H54 (cell line): ENCODE measurements around the gene SCD5.

Experiments used
- DNase-seq: peaks from one replicate; pipeline ENCODE4 v3.0.0; 2011; ENCODE audit warnings: low spot score, mixed read lengths; ENCODE audit not compliant: insufficient read length
- FAIRE-seq: peaks from 3 replicates; lab custom pipeline; 2011; peaks lifted over from hg19 to GRCh38; lab: Jason Lieb, UNC
- POLR2A ChIP-seq: IDR thresholded peaks from 2 replicates; pipeline ENCODE4 v1.6.1; 2011; ENCODE audit warnings: low read depth, mild to moderate bottlenecking, low read length

The SCD5 gene

DNA sequence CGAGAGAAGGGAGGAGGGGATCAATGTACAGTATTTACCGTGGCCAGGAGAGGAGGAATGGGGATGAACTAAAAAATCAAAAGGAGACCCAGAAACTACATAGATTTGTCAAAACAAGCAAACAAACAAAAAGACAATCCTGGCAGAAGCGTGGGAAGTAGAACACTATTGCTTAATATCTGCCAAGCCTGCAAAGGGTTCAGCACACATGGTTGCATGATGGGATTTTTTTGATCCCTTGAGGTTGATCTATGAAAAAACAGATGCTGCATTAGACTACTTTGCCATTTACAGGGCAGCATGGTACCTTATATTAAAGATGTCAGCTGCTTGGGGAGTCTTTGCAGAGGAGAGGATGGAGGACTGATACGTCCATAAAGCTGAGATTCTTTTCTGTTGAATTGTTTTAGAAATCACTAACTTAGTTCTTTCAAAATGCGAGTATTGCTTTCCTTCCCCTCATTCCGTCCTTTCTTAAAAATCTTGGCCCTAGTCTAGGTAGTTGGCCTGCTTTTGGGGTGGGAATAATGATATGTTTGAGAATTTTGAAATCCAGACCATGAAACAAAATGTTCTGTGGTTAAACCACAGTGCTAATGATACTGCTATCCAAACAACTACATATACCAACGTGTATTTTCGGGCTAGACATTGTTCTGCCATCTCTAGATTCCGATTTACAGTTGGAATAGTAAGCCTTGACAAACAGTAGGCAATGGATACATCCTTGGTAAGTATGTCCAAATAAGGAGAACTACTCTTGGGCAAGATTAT, 197.2 kb downstream of the SCD5 start:
- no peak for DNase-seq
- no peak for TF ChIP-seq POLR2A
- no peak for FAIRE-seq

DNA sequence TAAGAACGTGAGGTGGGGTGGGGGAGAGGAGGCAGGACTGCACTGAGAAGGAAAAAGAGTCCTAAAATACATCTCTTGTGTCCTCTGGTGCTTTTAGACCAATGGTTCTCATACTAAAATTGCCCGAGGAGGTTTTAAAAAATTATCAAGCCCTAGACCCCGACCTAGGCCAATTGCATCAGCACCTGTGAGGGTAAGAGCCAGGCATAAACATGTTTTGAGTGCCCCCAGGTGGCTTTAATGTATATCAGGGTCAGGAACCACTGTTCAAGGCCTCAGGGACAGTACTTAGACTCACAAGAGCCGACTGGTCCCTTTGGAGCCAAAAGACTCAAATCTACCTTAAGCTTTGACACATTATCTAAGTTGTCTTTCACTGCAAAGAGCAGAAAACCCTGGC, 199.3 kb downstream of the SCD5 start:
- TF ChIP-seq POLR2A = no peak
- DNase-seq (no peak), FAIRE-seq (no peak)

DNA sequence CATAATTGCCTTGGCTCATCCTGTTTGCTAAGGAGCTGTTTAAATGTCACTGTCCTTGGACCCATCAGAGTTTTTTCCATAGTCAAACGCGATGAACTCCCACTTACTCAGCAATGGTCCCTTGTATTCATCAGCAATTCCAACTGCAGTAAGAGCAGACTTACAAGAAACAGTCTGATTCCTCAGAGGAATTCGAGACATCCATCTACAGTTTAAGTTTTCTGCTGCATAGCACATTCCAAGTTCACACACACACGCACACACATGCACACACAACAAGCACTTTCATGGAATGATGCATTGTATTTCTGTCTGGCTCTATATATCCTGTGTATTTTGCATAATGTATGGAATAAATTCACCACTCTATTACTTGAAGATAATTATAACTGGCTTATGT, 204.1 kb downstream of the SCD5 start:
- no peak for DNase-seq
- no peak for TF ChIP-seq POLR2A
- no peak for FAIRE-seq

DNA sequence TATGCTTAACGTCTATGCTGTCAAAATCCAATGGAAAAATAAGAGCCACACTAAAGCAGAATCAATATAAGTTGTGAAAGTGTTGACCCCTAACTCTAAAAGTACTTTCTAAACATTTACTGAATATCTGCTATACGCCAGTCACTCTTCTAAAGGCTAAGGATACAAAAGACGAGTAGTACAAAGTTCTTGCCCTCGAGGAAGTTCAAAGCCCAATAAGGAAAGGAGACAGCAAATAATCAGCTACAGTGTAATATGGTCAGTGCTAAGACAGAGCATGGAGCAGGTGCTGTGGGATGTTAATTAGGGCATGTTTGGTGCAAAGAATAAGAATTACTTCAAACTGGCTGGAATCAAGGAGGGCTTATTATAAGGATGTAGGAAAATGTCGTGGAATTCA, 205.2 kb downstream of the SCD5 start:
- no peak for DNase-seq
- no peak for TF ChIP-seq POLR2A
- no peak for FAIRE-seq

DNA sequence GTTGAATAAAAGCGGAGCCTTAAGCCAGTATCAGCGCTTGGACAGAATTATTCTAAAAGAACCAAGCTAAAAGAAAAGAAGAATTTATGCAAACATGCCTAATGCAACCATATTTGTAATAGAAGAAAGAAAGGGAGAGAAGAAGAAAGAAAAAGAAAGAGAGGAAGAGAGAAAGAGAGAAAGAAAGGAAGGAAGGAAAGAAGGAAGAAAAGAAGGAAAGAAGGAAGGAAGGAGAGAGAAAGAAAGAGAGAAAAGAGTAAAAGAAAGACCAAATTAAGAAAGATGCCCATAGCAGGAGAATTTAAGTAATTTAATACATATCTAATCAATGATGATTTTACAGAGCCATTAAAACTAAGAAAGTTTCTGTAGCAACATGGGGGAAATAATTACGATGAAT, 206.0 kb downstream of the SCD5 start:
- no peak for TF ChIP-seq POLR2A
- FAIRE-seq (no peak), DNase-seq (no peak)

DNA sequence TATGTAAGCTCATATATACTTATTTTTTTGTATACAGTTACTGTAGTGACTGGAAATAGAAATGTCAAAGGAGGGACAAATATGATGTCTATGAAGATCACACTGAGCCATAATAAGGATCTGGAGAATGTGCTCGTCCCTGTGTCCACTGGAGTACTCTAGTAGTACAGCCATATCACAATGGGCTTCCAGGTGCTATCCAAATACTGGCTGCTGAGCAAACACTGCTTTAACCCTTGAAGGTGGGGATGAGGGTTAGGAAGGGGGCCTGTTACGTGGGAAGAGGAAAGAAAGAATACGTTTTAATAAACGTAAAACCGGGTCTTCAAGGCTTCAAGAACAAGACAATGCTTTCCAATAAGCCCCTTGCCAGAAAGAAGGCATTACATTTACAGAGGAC, 207.0 kb downstream of the SCD5 start:
- FAIRE-seq (no peak), DNase-seq (no peak)

DNA sequence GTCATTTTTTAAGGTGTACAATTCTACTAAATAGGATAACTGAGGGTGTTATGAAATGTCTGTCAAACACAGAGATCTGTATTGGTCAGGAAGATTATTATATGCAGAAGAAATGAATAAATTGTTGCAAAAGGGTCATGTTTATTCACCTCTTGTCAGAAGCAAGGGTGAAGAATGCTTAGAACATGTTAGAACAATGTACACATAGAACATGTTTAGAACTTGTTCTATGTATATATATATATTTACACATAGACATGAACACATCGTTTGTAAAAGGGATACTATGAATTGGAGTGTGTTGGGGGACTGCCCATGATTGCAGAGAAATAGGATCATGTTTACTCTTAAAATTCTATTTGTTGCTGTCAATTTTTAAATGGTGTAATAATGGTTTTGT, 208.8 kb downstream of the SCD5 start:
- no peak for DNase-seq
- no peak for TF ChIP-seq POLR2A
- no peak for FAIRE-seq

More for the DNA sequence above, 207.0 kb downstream of the SCD5 start:
- TF ChIP-seq POLR2A = no peak

DNA sequence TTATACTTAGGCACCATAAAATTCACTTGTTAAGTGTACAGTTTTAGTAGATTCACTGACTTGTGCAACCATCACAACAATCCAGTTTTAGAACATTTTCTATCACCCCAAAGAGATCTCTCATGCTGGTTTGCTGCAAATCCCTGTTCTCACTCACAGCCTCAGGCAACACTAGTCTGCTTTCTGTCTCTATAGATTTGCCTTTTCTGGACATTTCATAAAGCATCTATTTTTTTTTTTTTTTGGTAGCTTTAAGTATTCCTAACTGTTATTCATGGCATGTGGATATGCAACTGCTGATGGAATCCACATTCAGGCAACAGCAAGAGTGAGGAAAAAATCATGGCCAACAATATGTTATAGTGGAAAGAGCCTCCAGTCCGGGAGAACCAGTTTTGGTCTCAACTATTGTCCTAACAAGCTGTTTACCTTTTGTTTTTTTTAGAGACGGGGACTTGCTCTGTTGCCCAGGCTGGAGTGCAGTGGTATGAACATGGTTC, 209.8 kb downstream of the SCD5 start:
- TF ChIP-seq POLR2A = no peak
- DNase-seq (no peak), FAIRE-seq (no peak)

DNA sequence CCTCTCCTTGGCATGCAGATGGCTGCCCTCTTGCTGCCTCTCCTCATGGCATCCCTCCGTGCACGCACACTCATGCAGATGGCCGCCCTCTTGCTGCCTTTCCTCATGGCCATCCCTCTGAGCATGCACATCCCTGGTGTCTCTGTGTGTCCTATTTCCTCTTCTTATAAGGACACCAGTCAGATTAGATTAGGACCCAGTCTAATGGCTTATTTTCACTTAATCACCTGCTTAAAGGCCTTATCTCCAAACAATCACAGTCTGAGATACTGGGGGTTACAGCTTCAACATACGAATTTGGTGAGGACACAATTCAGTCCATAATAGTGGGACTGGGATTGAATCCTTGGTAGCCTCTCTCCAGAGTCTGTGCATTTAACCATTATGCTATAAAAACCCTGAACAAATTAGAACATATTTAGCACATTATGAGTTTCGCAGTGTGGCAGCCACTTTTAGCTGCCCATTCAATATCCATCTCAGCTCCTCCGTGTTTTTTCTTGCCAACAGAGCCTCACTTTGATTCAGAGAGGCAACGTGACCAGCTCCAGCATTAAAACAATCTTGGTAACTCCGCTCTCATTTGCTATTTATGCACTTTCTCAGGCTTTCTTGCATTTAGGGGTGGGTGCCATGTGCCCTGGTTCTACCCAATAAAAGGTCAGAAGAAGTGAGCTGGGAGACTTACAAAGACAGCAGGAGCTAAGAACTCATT, 210.6 kb downstream of the SCD5 start:
- no peak for TF ChIP-seq POLR2A
- no peak for DNase-seq
- FAIRE-seq = no peak

DNA sequence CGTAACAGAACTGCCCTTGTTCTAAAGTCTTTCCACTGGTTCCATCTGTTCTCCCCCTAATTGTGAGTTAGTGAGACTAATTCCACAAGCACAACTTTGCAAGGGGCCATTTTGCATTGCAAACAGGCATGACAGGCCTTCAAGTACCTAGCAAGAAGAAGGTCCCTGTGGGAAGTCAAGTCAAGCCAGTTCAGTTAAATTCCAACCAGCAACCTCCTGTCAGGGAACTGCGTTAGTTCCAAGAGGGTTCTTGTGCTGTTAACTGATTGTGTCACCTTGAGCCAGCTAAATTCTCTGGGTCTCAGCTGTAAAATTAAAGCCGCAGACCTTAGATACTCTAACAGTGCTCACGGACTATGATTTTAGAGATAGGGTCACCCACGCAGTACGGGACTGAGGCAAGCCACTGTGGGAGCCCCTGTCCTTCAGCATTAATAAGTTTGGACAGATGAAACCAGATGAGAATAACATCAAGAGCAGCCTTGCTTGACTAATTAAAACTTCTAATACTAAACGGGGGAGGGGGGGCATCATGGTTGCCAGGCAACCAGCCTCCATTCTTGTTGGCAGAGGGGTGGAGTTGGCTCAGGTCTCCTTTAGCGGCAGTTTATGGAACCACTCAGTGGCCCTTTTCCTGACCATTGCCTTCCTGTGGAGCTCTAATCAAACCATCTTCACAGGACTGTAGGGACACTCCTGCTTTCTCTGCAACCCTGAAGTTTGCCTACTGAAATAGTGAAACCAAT, 212.7 kb downstream of the SCD5 start:
- TF ChIP-seq POLR2A = no peak
- DNase-seq = no peak
- FAIRE-seq = no peak

DNA sequence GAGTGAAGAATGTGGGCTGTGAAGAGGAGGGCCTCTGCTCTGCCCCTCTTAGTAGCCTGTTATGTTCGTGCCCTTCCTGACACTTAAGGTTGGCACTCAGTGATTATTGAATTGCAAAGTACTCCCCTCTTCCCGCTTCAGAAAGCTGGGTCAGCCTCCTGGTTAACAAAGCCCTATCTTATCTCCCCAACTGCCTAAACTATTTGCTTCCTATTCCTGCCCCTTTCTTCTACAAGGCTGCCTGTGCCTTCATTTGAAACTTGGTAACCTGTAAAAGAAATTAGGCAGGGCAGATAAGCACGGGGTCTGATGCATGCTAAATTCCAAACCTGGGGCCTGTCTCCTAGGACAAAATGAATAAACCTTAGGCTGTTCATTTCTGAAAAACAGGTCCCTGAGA, 213.7 kb downstream of the SCD5 start:
- FAIRE-seq = no peak
- DNase-seq = no peak
- no peak for TF ChIP-seq POLR2A

DNA sequence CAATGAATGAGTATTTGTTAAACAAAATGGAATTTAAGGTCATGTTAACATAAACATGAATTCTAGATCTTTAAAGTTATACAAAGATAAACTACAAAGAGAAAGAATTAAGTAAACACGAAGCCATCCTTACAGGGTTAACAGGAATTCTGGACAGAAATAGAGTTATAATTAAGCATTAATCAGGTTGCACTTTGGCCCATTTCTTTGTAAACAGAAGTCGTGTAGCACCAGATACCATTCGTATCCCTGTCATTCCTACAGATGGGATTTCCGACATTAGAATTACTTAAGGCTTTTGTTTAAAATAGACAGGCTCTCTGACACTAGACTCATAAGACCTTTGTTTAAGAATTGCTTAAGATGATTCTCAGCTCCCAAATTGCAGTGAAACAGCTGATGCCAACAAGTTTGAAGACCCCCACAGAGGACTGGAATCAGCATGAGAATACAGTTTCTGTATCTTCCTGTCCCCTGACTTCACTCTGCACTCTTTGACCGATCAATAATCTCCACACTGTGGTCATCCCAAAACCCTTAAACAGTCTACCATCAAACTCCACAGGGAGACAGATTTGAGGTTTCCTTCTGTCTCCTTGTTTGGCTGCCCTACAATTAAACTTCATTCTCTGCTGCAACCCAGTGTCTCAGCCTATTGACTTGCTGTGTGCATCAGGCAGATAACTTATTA, 214.6 kb downstream of the SCD5 start:
- no peak for DNase-seq
- TF ChIP-seq POLR2A = no peak
- FAIRE-seq = no peak

DNA sequence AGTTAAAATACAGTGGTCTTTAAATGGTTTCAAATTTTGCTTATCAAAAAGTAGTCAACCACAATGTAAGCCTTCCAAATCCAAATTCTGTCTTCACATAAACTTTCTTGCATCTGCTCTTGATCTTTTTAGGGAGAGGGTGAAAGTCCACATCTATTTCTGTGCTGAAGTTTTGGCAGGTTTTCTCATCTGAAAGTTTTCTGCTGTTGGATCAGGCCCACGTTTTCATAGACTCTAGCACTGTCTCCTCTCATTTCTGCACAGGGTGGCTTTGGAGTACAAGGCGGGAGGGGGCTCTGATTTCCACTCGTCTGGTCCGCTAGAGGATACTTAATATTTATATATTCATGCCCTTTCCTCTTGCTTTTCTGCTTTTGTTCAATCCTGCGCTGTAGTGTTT, 218.7 kb downstream of the SCD5 start:
- FAIRE-seq = no peak
- no peak for TF ChIP-seq POLR2A
- DNase-seq = no peak
